Measurements from ENCODE around the gene JUP.

JUP gene

GRCh38 chr17:41723801-41724475 is 62.6 kb downstream of the JUP start:
- DNase-seq (ENCODE audit: low read depth in 2 of 2) = no peak

DNA sequence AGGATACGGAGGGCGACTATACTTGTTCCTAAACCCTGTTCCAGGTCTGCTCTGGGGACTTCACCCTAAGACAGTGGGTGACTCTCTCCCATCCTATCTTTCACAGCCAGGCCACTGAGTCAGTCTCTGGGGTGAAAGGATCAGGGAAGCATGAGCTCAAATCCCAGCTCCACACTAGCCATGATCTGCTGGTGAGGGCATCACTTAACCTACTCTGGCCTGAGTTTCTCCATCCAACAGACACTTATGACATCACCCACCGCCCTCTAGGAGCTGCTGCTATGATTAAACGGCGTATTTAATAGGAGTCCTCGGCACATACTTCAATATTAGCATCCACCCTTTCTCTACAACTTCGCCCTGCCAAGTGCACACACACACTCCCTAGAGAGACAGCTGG is 64.3 kb downstream of the JUP start:
- DNase-seq (ENCODE audit: low read depth in 2 of 2) = no peak

GRCh38 chr17:41718287-41718645 is 68.2 kb downstream of the JUP start:
- DNase-seq (ENCODE audit: low read depth in 2 of 2) = no peak

DNA sequence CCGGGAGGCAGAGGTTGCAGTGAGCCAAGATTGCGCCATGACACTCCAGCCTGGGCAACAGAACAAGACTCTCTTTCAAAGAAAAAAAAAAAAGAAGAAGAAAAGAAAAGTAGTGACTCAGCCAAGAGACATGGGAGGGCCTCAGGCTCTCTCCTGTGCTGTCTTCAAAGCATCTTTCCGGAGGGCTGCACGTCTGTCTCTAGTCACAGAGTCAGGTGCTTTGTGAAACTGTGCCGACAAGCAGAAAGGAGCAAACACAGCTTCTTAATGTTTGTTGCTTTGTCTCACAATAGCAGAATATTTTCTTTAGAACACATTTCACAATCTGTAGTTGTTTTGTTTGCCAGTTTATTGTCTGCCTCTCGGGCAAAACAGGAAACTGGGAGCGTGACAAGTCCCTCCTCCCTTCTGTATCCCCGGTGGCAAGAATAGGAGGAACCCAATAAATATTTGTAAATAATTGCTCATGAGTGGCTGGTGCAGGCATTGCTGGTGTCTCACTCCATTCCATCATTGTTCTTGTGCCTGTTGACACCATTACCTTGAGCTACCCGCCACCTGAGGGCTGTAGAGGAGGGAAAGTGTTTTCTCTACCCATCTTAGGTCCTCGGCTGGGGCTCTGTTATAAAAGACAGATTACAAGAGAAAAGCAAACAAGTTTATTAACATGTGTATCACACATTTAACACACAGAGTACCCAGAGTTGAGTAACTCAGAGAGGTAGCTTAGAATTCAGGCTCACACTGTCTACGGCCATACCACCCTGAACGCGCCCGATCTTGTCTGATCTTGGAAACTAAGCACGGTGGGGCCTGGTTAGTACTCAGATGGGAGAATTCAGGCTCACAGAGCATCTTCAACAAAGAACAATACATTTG is 68.9 kb downstream of the JUP start:
- DNase-seq (ENCODE audit: low read depth in 2 of 2) = no peak

DNA sequence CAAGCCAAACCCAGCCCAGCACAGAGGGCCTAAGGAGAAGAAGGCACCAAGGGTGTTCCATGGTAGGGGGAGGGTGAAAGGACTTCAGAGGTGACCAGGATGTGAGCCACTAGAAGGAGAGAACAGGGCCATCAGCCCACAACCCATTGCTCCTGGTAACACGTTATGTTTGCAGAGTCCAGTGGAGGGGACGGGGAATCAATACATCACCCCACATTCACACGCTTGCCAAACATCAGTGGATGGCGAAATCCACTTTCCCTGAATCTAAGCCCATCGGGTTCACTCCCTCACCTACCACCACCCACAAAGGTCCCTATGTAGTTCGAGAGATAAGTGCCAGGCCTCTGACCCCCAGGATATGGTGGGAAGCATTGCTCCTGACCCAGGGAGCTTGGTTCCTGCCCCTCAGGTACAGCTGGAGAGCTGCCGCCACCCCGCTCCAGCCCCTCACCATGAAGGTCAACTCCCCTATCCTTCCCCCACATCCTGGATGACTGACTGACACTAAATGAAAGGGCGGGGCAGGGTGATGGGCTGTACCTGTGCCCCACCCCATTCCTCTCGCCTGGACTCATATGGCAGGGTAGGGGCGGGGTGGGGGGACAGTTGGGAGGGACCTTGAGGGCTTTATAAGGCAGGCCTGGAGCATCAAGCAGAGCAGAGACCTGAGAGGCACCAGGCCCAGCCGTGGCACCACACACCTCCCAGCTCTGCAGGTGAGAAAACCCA is 74.7 kb downstream of the JUP start, which contains the start of gene GAST:
Gene GAST, plus strand, starts transcription at position 663 of the 732 bp plus-strand sequence. CDS start 3,106 bp downstream, outside the sequence.
- no peak for DNase-seq (ENCODE audit: low read depth in 2 of 2)

- no peak for DNase-seq (ENCODE audit: low read depth in 2 of 2)
These were observed 75.9 kb downstream of the JUP start for GRCh38 chr17:41710472-41711090.

GRCh38 chr17:41707803-41708669 is 78.5 kb downstream of the JUP start:
- no peak for DNase-seq (ENCODE audit: low read depth in 2 of 2)

DNA sequence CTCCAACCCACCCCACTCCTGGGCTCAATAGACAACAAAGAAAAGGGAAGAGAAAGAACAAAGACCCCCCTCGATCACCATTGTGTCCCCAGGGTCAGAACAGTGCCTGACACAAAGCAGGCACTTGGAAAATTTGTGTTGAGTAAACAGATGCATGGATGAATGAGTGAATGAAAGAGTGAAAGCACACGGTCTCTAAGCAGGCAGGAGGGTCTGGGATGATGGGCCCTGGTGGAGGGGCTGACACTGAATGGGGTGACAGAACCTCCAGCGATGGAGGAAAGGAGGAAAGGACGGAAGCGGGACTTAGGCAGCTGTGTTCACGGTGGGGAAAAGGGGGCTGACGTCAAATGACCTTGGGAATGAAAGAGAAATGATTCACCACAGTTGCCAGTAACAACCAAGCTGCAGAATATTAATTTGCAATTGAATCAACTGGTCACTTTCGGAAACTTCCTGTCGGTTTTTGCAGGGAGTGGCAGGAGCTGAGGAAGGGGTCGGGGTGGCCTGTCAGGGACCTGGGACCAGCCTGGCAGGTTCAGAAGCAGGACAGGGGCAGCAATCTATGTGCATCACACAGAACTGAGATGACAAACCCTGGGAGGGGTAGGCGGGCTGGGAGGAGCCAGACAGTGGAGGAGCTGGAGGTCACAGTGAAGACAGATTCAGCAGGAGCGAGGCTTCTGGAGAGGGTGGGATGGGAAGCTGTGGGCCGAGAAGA is 81.1 kb downstream of the JUP start:
- no peak for DNase-seq (ENCODE audit: low read depth in 2 of 2)

All from stimulated activated CD4-positive, alpha-beta T cell treated with anti-CD3 and anti-CD28 coated beads, Interleukin-1b, Interleukin-23, amount 100 ng/mL, for 4 hours (primary cell).